Measurements from ENCODE around the gene PRRG2.

GRCh38 chr19:49588365-49589122 is 7.4 kb downstream of the PRRG2 start:
- TF ChIP-seq CTCF (conservative IDR thresholded peaks at IDR 0.05): no peak
- no peak for TF ChIP-seq ZFX (IDR thresholded peaks at IDR 0.05)
